G401 (cell line): ENCODE data around the gene GADD45A. TPM values are rescaled to one million over a fixed set of nuclear protein-coding genes. Genes with fewer than 3 reads are reported as not detected.

Experiments used
- DNase-seq: peaks from one replicate; pipeline ENCODE4 v3.0.0-alpha.2; 2015; ENCODE audit warnings: low spot score
- in situ Hi-C: cut with HindIII; loops from 2 replicates; pipeline ENCODE4 v1.10.0; 2016; ENCODE audit warnings: low sequenced_read_pairs, mixed read lengths
- total RNA-seq: library from RNA; depleted of rRNA; stranded (reverse); fragments of >200 nt; shearing (Covaris generic); gene quantifications from 2 replicates; pipeline ENCODE4 v1.2.3, GENCODE V29; 2014

Gene GADD45A
- total RNA-seq, 1 experiment from 2014 or later = 5.5 TPM

GRCh38 chr1:67686267-67687197, 1.5 kb downstream of the GADD45A start:
- in situ Hi-C loops = no loop called here
- DNase-seq = peak; percentile 50

DNA sequence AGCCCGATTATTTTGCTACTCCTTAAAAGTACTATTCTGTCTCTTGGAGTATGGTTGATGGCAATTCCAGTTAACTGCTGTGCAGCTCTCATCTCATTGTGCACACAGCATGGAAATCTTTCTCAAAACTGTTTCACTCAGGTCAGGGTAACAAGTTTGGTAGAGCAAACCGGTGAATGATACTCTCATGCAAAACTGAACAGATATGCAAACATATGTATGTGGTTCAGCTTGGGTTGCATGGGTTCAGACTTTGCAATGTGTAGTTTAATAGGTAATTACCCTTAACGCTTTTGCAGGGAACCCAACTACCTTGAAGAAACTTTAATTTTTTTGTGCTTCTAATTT, 2.2 kb downstream of the GADD45A start:
- in situ Hi-C loops = no loop called here
- no peak for DNase-seq

DNA sequence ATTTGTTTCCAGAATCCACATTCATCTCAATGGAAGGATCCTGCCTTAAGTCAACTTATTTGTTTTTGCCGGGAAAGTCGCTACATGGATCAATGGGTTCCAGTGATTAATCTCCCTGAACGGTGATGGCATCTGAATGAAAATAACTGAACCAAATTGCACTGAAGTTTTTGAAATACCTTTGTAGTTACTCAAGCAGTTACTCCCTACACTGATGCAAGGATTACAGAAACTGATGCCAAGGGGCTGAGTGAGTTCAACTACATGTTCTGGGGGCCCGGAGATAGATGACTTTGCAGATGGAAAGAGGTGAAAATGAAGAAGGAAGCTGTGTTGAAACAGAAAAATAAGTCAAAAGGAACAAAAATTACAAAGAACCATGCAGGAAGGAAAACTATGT, 2.6 kb downstream of the GADD45A start:
- in situ Hi-C loops = no loop called here
- DNase-seq = no peak

- no peak for DNase-seq
- in situ Hi-C loops = no loop called here
These were observed 3.7 kb downstream of the GADD45A start for GRCh38 chr1:67688526-67689219.

DNA sequence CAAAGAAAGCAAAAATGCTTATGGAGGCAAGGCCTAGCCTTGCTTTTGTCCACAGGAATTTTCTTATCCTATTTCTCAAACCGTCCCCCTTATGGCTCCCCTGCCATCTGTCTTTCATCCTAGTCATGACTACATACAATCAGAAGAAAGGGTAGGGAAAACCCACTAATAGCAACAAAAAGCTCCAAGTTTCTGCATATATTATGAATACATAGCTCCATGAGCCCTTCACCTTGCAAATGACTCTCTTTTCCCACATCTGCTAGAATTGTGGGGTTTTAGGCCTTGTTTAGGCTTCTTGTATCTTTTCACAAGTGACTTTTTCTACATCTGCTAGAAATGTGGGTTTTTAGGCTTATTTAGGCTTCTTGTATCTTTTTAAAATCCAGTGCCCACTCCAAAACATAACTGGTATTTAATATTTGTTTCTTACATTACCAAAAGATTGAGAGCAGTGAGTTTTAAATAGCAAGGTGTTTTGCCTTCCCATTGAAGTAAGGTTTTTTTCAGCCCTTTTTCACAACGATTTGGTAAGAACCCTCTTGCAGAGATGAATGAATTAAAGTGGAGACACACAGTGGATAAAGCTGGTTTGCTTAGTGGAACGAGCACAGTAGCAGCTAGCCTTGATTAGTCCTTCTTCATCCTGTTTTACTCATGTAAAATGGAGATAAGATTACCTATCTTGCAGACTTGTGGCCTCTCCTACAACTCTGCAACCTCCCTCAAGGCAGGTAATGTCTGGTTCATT, 4.4 kb downstream of the GADD45A start:
- in situ Hi-C loops = no loop called here
- DNase-seq = no peak

DNA sequence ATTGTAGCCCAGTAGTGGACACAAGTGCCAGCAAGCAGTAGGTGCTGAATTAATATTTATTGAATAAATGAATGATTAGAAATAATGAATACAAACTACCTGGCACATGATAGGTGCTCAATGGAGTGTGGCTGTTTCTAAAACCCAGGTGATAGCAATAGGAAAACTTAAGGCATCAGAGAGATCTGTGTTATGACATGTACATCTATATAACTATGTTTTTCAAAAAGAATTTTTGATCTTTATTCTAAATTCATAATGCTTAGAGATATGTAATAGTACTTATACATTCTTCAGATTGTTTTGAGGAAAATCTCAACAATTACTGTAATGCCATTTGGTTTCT, 5.0 kb downstream of the GADD45A start:
- in situ Hi-C loops = no loop called here

DNA sequence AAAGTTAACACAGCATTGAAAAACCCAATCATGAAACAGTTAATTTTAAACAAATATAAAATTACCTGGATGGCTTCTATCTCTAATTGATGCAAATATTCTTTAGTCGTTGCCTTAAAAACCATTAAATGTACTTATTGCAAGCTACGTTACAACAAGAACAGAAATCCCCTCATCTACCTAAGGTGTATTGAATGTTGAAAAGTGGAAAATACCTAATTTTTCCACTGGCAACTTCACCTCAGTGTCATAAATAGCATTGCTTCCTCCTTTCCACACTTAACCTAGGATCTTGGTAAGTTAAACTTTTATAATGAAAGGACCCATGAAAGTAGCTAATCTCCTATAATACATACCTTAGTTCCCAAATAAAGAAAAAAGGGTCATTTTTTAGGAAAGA, 5.4 kb downstream of the GADD45A start:
- DNase-seq = no peak
- in situ Hi-C loops = no loop called here

More for the DNA sequence above, 5.0 kb downstream of the GADD45A start:
- no peak for DNase-seq

GRCh38 chr1:67691712-67692111, 6.7 kb downstream of the GADD45A start:
- in situ Hi-C loops = no loop called here
- DNase-seq = no peak

- DNase-seq = no peak
- in situ Hi-C loops = no loop called here
These were observed 11.0 kb downstream of the GADD45A start for GRCh38 chr1:67695963-67696362.

- no peak for DNase-seq
- in situ Hi-C loops = no loop called here
These were observed 11.7 kb downstream of the GADD45A start for GRCh38 chr1:67696708-67697107.

- no peak for DNase-seq
- in situ Hi-C loops = no loop called here
These were observed 15.2 kb downstream of the GADD45A start for GRCh38 chr1:67700220-67700619.

GRCh38 chr1:67700692-67701410, 15.8 kb downstream of the GADD45A start:
- in situ Hi-C loops = no loop called here
- no peak for DNase-seq

DNA sequence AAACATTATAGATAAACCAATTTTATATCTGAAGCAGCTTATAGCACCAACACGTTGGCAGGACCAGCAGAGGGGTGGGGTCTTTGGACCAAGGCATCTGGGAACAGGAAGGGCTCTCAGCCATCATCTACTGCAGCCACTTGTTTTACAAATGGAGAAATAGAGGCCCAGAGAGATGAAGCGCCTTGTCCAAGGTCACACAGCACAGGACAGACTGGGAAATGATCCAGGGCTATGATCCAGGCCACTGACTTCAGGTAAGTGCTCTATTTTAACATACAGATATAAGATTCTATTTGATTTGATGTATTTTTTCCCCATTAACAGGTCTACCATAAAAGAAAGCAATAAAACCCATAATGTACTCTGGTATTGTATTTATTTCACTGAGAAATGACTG, 16.9 kb downstream of the GADD45A start:
- in situ Hi-C loops = no loop called here
- no peak for DNase-seq

DNA sequence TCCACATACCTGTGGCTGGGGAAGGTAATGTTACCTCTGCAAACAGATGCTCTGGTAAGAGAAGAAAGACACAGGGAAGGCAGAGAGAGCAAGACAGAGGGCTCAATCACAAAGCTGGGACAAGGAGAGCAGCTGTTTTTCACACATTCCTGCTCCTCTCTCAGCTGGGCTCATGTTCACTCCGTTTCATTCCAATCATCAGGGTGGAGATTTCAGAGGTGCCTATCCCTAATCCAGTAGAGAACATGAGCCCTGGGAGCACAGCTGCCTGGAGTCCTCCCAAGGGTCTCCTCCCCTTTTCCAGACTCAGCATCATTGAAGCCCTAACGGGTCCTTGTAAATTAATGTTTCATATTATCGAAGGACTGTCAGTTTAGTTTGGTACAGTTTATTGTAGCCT, 19.4 kb downstream of the GADD45A start:
- no peak for DNase-seq
- in situ Hi-C loops = no loop called here

- no peak for DNase-seq
- in situ Hi-C loops = no loop called here
These were observed 20.9 kb downstream of the GADD45A start for GRCh38 chr1:67705735-67706453.

DNA sequence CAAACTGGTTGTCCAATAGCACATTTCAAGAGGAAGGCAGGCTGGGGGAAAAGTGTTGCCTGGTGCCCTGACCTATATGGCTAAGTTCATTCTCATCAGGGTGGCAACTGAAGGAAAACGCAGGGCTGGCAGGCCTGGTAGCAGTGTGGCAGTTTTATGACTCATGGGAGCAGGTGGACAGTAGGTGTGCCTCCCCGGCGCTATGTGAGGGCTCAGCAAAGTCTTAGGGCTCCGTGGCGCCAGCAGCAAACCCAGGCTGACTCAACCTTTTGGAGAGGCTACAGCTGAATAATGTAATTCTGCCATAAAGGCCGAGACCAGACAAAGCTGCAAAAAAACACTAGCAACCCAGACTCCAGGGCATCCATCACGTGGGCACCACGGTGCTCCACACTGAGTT, 23.6 kb downstream of the GADD45A start:
- in situ Hi-C loops = no loop called here

DNA sequence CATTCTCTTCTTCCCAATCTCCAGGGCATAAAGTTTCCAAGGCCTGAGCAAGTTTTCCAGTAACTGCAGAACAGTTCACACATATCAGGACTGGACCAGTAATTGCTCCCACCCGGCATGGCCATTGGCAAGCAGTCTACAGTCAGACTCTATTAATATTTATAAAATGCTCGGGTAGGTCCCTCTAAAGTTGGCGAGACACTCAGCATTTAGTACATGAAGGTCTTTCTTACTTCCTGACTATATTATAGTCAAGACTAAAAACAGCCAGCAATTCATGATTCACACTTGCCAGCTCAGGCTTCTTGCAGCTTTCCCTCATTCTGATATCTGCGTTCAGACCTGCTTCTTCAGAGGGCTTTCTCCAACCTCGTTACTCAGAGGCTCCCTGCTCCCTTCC, 25.4 kb downstream of the GADD45A start:
- no peak for DNase-seq
- in situ Hi-C loops = no loop called here

More for the DNA sequence above, 23.6 kb downstream of the GADD45A start:
- no peak for DNase-seq

- no peak for DNase-seq
- in situ Hi-C loops = no loop called here
These were observed 26.3 kb downstream of the GADD45A start for GRCh38 chr1:67711158-67711854.
